Measurements from ENCODE around the gene CHERP.
A peak's percentile ranks its signal among the peaks of the same experiment; 100 is the strongest.

The CHERP gene

GRCh38 chr19:16542910-16543472 is 754 bp upstream of the CHERP start:
- Histone ChIP-seq H3K4me2 (ENCODE audit: low read length) (peak overlapping the region; percentile 83), H4K8ac (ENCODE audit: low read depth, low read length) (peak overlapping the region; percentile 88), H2BK5ac (ENCODE audit: low read length) (no peak overlapping the region), H3K4me3 (ENCODE audit: low read length) (peak overlapping the region; percentile 96), H3K36me3 (ENCODE audit: control insufficient read depth, insufficient read depth, low read length) (peaks cover 2% of the 10 kb centered on the region), H3K27ac (ENCODE audit: low read depth, low read length) (peak overlapping the region; percentile 83), H3K4ac (ENCODE audit: low read depth, low read length) (no peak overlapping the region), H3K23ac (ENCODE audit: low read length) (no peak overlapping the region), H2AK5ac (ENCODE audit: low read length) (no peak overlapping the region), H3K56ac (ENCODE audit: low read length) (peak overlapping the region; percentile 97), H3K9ac (ENCODE audit: low read length) (peak overlapping the region; percentile 99), H3K79me1 (ENCODE audit: low read length) (peaks cover 11% of the 10 kb centered on the region), H3K4me1 (ENCODE audit: control insufficient read depth, low read depth, low read length) (peaks cover 5% of the 10 kb centered on the region), H2BK120ac (ENCODE audit: low read depth, low read length) (no peak overlapping the region), H3K27me3 (ENCODE audit: insufficient read depth, low read length, poor library complexity) (no peaks in the 10 kb centered on the region), H4K5ac (ENCODE audit: low read length) (no peak overlapping the region), H3K79me2 (ENCODE audit: control insufficient read depth, insufficient read depth, low read length) (peaks cover 43% of the 10 kb centered on the region), H2BK15ac (replicated peaks; ENCODE audit: low read depth) (no peak overlapping the region), H3K18ac (ENCODE audit: low read length) (peak overlapping the region; percentile 88)
- DNase-seq = peak; percentile 10
- no CpG with 5 or more reads among the region's 15 CpGs for WGBS (ENCODE audit: extremely low coverage, insufficient coverage, low lambda C conversion rate)

DNA sequence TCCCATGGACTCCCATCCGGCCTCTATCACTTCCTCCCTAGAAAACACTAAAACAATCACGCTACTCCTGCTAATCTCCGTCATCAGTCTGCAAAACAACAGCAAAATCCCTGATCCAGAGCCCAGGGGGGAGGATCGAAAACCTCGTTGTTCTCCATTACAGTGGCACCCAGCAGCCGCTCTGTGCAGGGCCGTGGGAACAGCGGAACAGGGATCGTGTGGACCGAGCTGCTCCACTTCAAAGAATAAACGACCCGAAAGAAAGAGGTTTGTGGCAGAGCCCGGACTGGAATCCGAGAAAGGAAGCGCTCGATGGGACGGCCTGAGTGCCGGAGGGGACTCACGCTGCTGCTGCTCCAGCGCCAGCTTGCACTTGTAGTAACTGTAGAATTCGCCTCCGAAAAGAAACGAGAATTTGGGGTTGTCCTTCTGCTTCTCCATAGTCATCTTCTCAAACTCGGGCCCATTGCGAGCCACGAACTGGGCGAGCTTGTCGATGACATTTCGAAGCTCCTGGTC is 652 bp downstream of the CHERP start:
- Histone ChIP-seq H3K9ac (ENCODE audit: low read length) (peak overlapping the region; percentile 89), H3K79me1 (ENCODE audit: low read length) (peaks cover 21% of the 10 kb centered on the region), H3K56ac (ENCODE audit: low read length) (peak overlapping the region; percentile 92), H3K79me2 (ENCODE audit: control insufficient read depth, insufficient read depth, low read length) (peaks cover 55% of the 10 kb centered on the region), H2BK15ac (replicated peaks; ENCODE audit: low read depth) (no peak overlapping the region), H2BK5ac (ENCODE audit: low read length) (no peak overlapping the region), H3K23ac (ENCODE audit: low read length) (peak overlapping the region; percentile 80), H3K4me1 (ENCODE audit: control insufficient read depth, low read depth, low read length) (peaks cover 5% of the 10 kb centered on the region), H2BK120ac (ENCODE audit: low read depth, low read length) (no peak overlapping the region), H3K36me3 (ENCODE audit: control insufficient read depth, insufficient read depth, low read length) (peaks cover 6% of the 10 kb centered on the region), H3K27ac (ENCODE audit: low read depth, low read length) (peak overlapping the region; percentile 71), H3K27me3 (ENCODE audit: insufficient read depth, low read length, poor library complexity) (no peaks in the 10 kb centered on the region), H3K4me2 (ENCODE audit: low read length) (peak overlapping the region; percentile 99), H3K4me3 (ENCODE audit: low read length) (peak overlapping the region; percentile 91), H3K18ac (ENCODE audit: low read length) (peak overlapping the region; percentile 78), H4K8ac (ENCODE audit: low read depth, low read length) (no peak overlapping the region), H4K5ac (ENCODE audit: low read length) (no peak overlapping the region), H2AK5ac (ENCODE audit: low read length) (no peak overlapping the region), H3K4ac (ENCODE audit: low read depth, low read length) (peak overlapping the region; percentile 82)
- WGBS (ENCODE audit: extremely low coverage, insufficient coverage, low lambda C conversion rate) = no CpG with 5 or more reads among the region's 29 CpGs
- no peak for DNase-seq

GRCh38 chr19:16540948-16541347 is 1.3 kb downstream of the CHERP start:
- Histone ChIP-seq H3K9ac (ENCODE audit: low read length) (peak overlapping the region; percentile 89), H3K79me1 (ENCODE audit: low read length) (peaks cover 26% of the 10 kb centered on the region), H3K18ac (ENCODE audit: low read length) (no peak overlapping the region), H2BK120ac (ENCODE audit: low read depth, low read length) (no peak overlapping the region), H2BK15ac (replicated peaks; ENCODE audit: low read depth) (no peak overlapping the region), H3K4ac (ENCODE audit: low read depth, low read length) (no peak overlapping the region), H4K8ac (ENCODE audit: low read depth, low read length) (no peak overlapping the region), H2AK5ac (ENCODE audit: low read length) (no peak overlapping the region), H2BK5ac (ENCODE audit: low read length) (no peak overlapping the region), H3K4me2 (ENCODE audit: low read length) (peak overlapping the region; percentile 99), H3K27ac (ENCODE audit: low read depth, low read length) (no peak overlapping the region), H3K56ac (ENCODE audit: low read length) (peak overlapping the region; percentile 92), H3K27me3 (ENCODE audit: insufficient read depth, low read length, poor library complexity) (no peaks in the 10 kb centered on the region), H4K5ac (ENCODE audit: low read length) (no peak overlapping the region), H3K36me3 (ENCODE audit: control insufficient read depth, insufficient read depth, low read length) (peaks cover 6% of the 10 kb centered on the region), H3K79me2 (ENCODE audit: control insufficient read depth, insufficient read depth, low read length) (peaks cover 61% of the 10 kb centered on the region), H3K4me1 (ENCODE audit: control insufficient read depth, low read depth, low read length) (peaks cover 5% of the 10 kb centered on the region), H3K4me3 (ENCODE audit: low read length) (peak overlapping the region; percentile 91), H3K23ac (ENCODE audit: low read length) (no peak overlapping the region)
- whole genome bisulfite sequencing (ENCODE audit: extremely low coverage, insufficient coverage, low lambda C conversion rate) = no CpG with 5 or more reads among the region's 12 CpGs
- DNase-seq = no peak

DNA sequence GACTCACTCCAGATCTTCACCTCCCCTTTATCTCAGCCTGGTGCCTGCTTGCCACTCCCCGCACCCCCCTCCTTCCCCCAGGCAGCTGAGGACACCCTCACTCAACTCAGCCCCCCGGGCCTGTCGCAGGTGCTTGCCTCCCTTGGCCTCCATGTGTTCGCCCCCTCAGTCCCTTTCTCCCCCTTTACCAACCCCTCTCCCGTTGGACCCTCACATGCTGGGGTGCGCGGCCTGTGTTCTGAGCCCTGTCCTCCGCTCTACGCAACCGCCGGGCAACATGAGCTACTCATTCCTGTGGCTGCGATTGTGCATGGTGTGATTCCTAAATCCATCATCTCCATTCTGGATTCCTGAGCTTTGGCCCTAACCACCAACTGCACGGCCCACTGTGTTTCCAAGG is 5.1 kb downstream of the CHERP start:
- no peak overlapping the region for H3K27ac ChIP-seq (ENCODE audit: low read depth, low read length)
- H3K9ac ChIP-seq (ENCODE audit: low read length) = no peak overlapping the region
- H3K4ac ChIP-seq (ENCODE audit: low read depth, low read length) = no peak overlapping the region
- H3K36me3 ChIP-seq (ENCODE audit: control insufficient read depth, insufficient read depth, low read length) = peaks cover 8% of the 10 kb centered on the region
- no peak overlapping the region for H3K18ac ChIP-seq (ENCODE audit: low read length)
- no peak overlapping the region for H3K23ac ChIP-seq (ENCODE audit: low read length)
- no peak overlapping the region for H4K8ac ChIP-seq (ENCODE audit: low read depth, low read length)
- H2BK120ac ChIP-seq (ENCODE audit: low read depth, low read length) = no peak overlapping the region
- no peaks in the 10 kb centered on the region for H3K27me3 ChIP-seq (ENCODE audit: insufficient read depth, low read length, poor library complexity)
- H3K79me1 ChIP-seq (ENCODE audit: low read length) = peaks cover 27% of the 10 kb centered on the region
- WGBS (ENCODE audit: extremely low coverage, insufficient coverage, low lambda C conversion rate) = no CpG with 5 or more reads among the region's 13 CpGs
- H3K4me3 ChIP-seq (ENCODE audit: low read length) = no peak overlapping the region
- DNase-seq = no peak
- H3K79me2 ChIP-seq (ENCODE audit: control insufficient read depth, insufficient read depth, low read length) = peaks cover 58% of the 10 kb centered on the region
- H4K5ac ChIP-seq (ENCODE audit: low read length) = no peak overlapping the region
- no peak overlapping the region for H2BK15ac ChIP-seq (replicated peaks; ENCODE audit: low read depth)
- H2BK5ac ChIP-seq (ENCODE audit: low read length) = no peak overlapping the region
- no peak overlapping the region for H3K56ac ChIP-seq (ENCODE audit: low read length)
- no peak overlapping the region for H3K4me2 ChIP-seq (ENCODE audit: low read length)
- H3K4me1 ChIP-seq (ENCODE audit: control insufficient read depth, low read depth, low read length) = peaks cover 5% of the 10 kb centered on the region
- H2AK5ac ChIP-seq (ENCODE audit: low read length) = no peak overlapping the region

GRCh38 chr19:16536130-16536529 is 6.1 kb downstream of the CHERP start:
- Histone ChIP-seq H3K79me2 (ENCODE audit: control insufficient read depth, insufficient read depth, low read length) (peaks cover 48% of the 10 kb centered on the region), H3K18ac (ENCODE audit: low read length) (no peak overlapping the region), H4K8ac (ENCODE audit: low read depth, low read length) (no peak overlapping the region), H2AK5ac (ENCODE audit: low read length) (no peak overlapping the region), H3K9ac (ENCODE audit: low read length) (no peak overlapping the region), H3K23ac (ENCODE audit: low read length) (no peak overlapping the region), H3K4me3 (ENCODE audit: low read length) (no peak overlapping the region), H3K56ac (ENCODE audit: low read length) (no peak overlapping the region), H3K4me2 (ENCODE audit: low read length) (no peak overlapping the region), H2BK5ac (ENCODE audit: low read length) (no peak overlapping the region), H3K79me1 (ENCODE audit: low read length) (peaks cover 24% of the 10 kb centered on the region), H4K5ac (ENCODE audit: low read length) (no peak overlapping the region), H3K27me3 (ENCODE audit: insufficient read depth, low read length, poor library complexity) (no peaks in the 10 kb centered on the region), H2BK120ac (ENCODE audit: low read depth, low read length) (no peak overlapping the region), H3K36me3 (ENCODE audit: control insufficient read depth, insufficient read depth, low read length) (peaks cover 13% of the 10 kb centered on the region), H2BK15ac (replicated peaks; ENCODE audit: low read depth) (no peak overlapping the region), H3K4me1 (ENCODE audit: control insufficient read depth, low read depth, low read length) (peaks cover 3% of the 10 kb centered on the region), H3K4ac (ENCODE audit: low read depth, low read length) (no peak overlapping the region), H3K27ac (ENCODE audit: low read depth, low read length) (no peak overlapping the region)
- WGBS (ENCODE audit: extremely low coverage, insufficient coverage, low lambda C conversion rate) = no CpG with 5 or more reads among the region's 9 CpGs
- DNase-seq = no peak

DNA sequence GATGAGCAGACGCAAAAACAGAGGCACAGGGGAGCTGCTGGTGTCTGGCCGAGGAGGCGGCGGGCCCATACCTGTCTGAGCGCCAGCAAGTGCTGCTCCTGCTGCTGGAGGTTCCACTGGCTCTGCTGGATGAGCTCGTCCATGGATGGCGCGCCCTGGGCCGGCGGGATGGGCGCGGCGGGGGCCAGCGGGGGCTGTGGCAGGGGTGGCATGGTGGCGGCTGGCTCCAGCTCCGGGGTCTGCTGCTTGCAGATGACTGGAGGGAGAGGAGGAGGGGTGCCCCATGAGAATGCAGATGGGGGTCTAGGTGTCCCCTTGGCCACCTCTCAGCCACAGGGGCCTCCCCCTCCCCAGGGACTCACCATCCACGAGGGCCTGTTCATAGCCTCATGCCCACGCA is 6.9 kb downstream of the CHERP start:
- Histone ChIP-seq H3K27me3 (ENCODE audit: insufficient read depth, low read length, poor library complexity) (no peaks in the 10 kb centered on the region), H3K4ac (ENCODE audit: low read depth, low read length) (no peak overlapping the region), H4K5ac (ENCODE audit: low read length) (no peak overlapping the region), H4K8ac (ENCODE audit: low read depth, low read length) (no peak overlapping the region), H3K56ac (ENCODE audit: low read length) (no peak overlapping the region), H3K4me2 (ENCODE audit: low read length) (no peak overlapping the region), H3K4me3 (ENCODE audit: low read length) (no peak overlapping the region), H2BK120ac (ENCODE audit: low read depth, low read length) (no peak overlapping the region), H3K4me1 (ENCODE audit: control insufficient read depth, low read depth, low read length) (no peaks in the 10 kb centered on the region), H2BK15ac (replicated peaks; ENCODE audit: low read depth) (no peak overlapping the region), H3K79me1 (ENCODE audit: low read length) (peaks cover 21% of the 10 kb centered on the region), H3K27ac (ENCODE audit: low read depth, low read length) (no peak overlapping the region), H2AK5ac (ENCODE audit: low read length) (no peak overlapping the region), H3K79me2 (ENCODE audit: control insufficient read depth, insufficient read depth, low read length) (peaks cover 41% of the 10 kb centered on the region), H3K36me3 (ENCODE audit: control insufficient read depth, insufficient read depth, low read length) (peaks cover 13% of the 10 kb centered on the region), H3K9ac (ENCODE audit: low read length) (no peak overlapping the region), H3K23ac (ENCODE audit: low read length) (no peak overlapping the region), H2BK5ac (ENCODE audit: low read length) (no peak overlapping the region), H3K18ac (ENCODE audit: low read length) (no peak overlapping the region)
- no peak for DNase-seq
- WGBS (ENCODE audit: extremely low coverage, insufficient coverage, low lambda C conversion rate) = no CpG with 5 or more reads among the region's 18 CpGs

Data from mesendoderm (in vitro differentiated cells).